Right lobe of liver (tissue), 6 donors: ENCODE measurements around the gene SVEP1. TPM values are rescaled to one million over a fixed set of nuclear protein-coding genes. Genes with fewer than 3 reads are reported as not detected.

ENCODE experiments used
- ATAC-seq, 4 donors: fragments of 200-7000 bp; cut with Tn5 transposase; one replicate each; pipeline ENCODE4 v1.9.1; 2020; ENCODE audit warnings: mild to moderate bottlenecking in 4 of 4, moderate library complexity in 4 of 4
- DNase-seq, 3 donors: peaks; one replicate each; pipeline ENCODE4 v3.0.0-alpha.2; 2020
- H3K27ac ChIP-seq, 3 donors: fragments of 200-600 bp; one replicate each; pipeline ENCODE4 v1.8.0; 2022
- H3K27me3 ChIP-seq, 2 donors: fragments of 200-600 bp; one replicate each; pipeline ENCODE4 v1.8.0; 2022
- H3K36me3 ChIP-seq, 4 donors: fragments of 200-600 bp; sonication (generic) in 1 of 4; one replicate each; pipeline versions ENCODE4 v1.5.1 to v1.8.0; 2017 to 2022; ENCODE audit warnings: control low read depth in 1 of 4
- H3K4me1 ChIP-seq, 4 donors: fragments of 200-600 bp; sonication (generic) in 1 of 4; one replicate each; pipeline versions ENCODE4 v1.5.1 to v1.8.0; 2017 to 2022; ENCODE audit warnings: control low read depth in 1 of 4
- H3K4me3 ChIP-seq, 3 donors: fragments of 200-600 bp; one replicate each; pipeline ENCODE4 v1.8.0; 2022
- H3K9me3 ChIP-seq, 4 donors: fragments of 200-600 bp; sonication (generic) in 1 of 4; one replicate each; pipeline versions ENCODE4 v1.5.1 to v1.8.0; 2017 to 2022; ENCODE audit warnings: control low read depth in 1 of 4
- CTCF ChIP-seq, 4 donors: fragments of 200-600 bp in 3 of 4; fragments of 450-650 bp in 1 of 4; IDR thresholded peaks; one replicate each; pipeline versions ENCODE4 v1.5.1 to v1.8.0; 2016 to 2022; ENCODE audit warnings: antibody characterized with exemption in 4 of 4, mild to moderate bottlenecking in 2 of 4
- POLR2A ChIP-seq: fragments of 450-650 bp; IDR thresholded peaks from one replicate; pipeline ENCODE4 v1.6.1; 2017; ENCODE audit warnings: antibody characterized with exemption, mild to moderate bottlenecking
- WGBS: methylation state at CpG from one replicate; pipeline ENCODE4 v1.1.6; 2018; ENCODE audit warnings: low coverage, low lambda C conversion rate; ENCODE audit not compliant: insufficient coverage; ENCODE audit errors: missing lambda C conversion rate; 5-methylcytosine and 5-hydroxymethylcytosine counted together
- intact Hi-C, 2 donors: fragments of 100-400 bp; cut with DNase I; formaldehyde crosslinking; loops; one replicate each; pipeline versions ENCODE4 v1.11.2 to v1.14.1; 2022
- total RNA-seq, 6 experiments: library from RNA; depleted of rRNA in 2 of 6; stranded (reverse); fragments of >200 nt in 2 of 6; fragmentation: NEBNext Ultra II Directional in 3 of 6; extraction: Animal tissue kit (Norgen Biotek cat#: 25700) in 3 of 6; gene quantifications; one replicate each; pipeline versions ENCODE4 v1.1.0 to v1.2.4, GENCODE V29; 2016 to 2023
- donor health status: DM: no; HTN: yes; CAD: no.
- donor health status: DM: no; HTN: no; CAD: no.
- donor health status: DM: no; HTN: no; CAD: no.
- donor health status: DM: no; HTN: yes; CAD: no.
- donor health status: DM: no; HTN: yes; CAD: no.

Gene SVEP1
- total RNA-seq, 6 experiments from 2014 or later, result 1.6 to 7.8 (median 4.6) TPM

GRCh38 chr9:110440796-110441195 is 138.7 kb downstream of the SVEP1 start:
- intact Hi-C loops, result no loop called here
- Histone ChIP-seq H3K36me3 (no peaks in the 10 kb centered on the region), H3K9me3 (no peaks in the 10 kb centered on the region), H3K27ac (no peak overlapping the region), H3K4me3 (no peak overlapping the region), H3K27me3 (no peaks in the 10 kb centered on the region), H3K4me1 (no peaks in the 10 kb centered on the region)
- WGBS, result 75% methylated on average over 3 of the region's 3 CpGs
- no peak for TF ChIP-seq CTCF (IDR thresholded peaks at IDR 0.05)
- TF ChIP-seq POLR2A, result no peak
- no peak for DNase-seq
- no peak for ATAC-seq

GRCh38 chr9:110440172-110440571 is 139.4 kb downstream of the SVEP1 start:
- no peaks in the 10 kb centered on the region for H3K27me3 ChIP-seq
- no peak overlapping the region for H3K4me3 ChIP-seq
- no peaks in the 10 kb centered on the region for H3K36me3 ChIP-seq
- intact Hi-C loops, result no loop called here
- no peak for TF ChIP-seq POLR2A
- TF ChIP-seq CTCF (IDR thresholded peaks at IDR 0.05), result no peak
- H3K9me3 ChIP-seq, result no peaks in the 10 kb centered on the region
- 71% methylated on average over 4 of the region's 4 CpGs for WGBS
- ATAC-seq (no peak), DNase-seq (no peak)
- H3K27ac ChIP-seq, result no peak overlapping the region
- H3K4me1 ChIP-seq, result no peaks in the 10 kb centered on the region

- Histone ChIP-seq H3K4me1 (no peaks in the 10 kb centered on the region), H3K9me3 (no peaks in the 10 kb centered on the region), H3K27me3 (no peaks in the 10 kb centered on the region), H3K4me3 (no peak overlapping the region), H3K36me3 (no peaks in the 10 kb centered on the region), H3K27ac (no peak overlapping the region)
- WGBS, result 66% methylated on average over 3 of the region's 3 CpGs
- ATAC-seq, result no peak
- no peak for DNase-seq
- TF ChIP-seq POLR2A, result no peak
- no peak for TF ChIP-seq CTCF (IDR thresholded peaks at IDR 0.05)
- intact Hi-C loops, result no loop called here
Observed at GRCh38 chr9:110432253-110432652, 147.3 kb downstream of the SVEP1 start.

- no peak for TF ChIP-seq CTCF (IDR thresholded peaks at IDR 0.05)
- TF ChIP-seq POLR2A, result no peak
- no peaks in the 10 kb centered on the region for H3K27me3 ChIP-seq
- intact Hi-C loops, result no loop called here
- DNase-seq, result no peak
- no peak overlapping the region for H3K4me3 ChIP-seq
- H3K4me1 ChIP-seq, result no peaks in the 10 kb centered on the region
- 85% methylated on average over 1 of the region's 1 CpG for WGBS
- no peaks in the 10 kb centered on the region for H3K9me3 ChIP-seq
- no peaks in the 10 kb centered on the region for H3K36me3 ChIP-seq
- no peak for ATAC-seq
- H3K27ac ChIP-seq, result no peak overlapping the region
Observed at GRCh38 chr9:110429453-110429852, 150.1 kb downstream of the SVEP1 start.
